GM18520 (cell line): ENCODE data around the gene PPP3CA.
A peak's percentile ranks its signal among the peaks of the same experiment; 100 is the strongest.
"Not testable (repeated sequence)": the region's sequence is repeated elsewhere in the genome, so short reads cannot be mapped to it uniquely, and the experiment has no call there.

Source experiments
- ATAC-seq: cut with Tn5 transposase; IDR thresholded peaks from one replicate; pipeline ENCODE4 v1.9.1; 2021; ENCODE audit not compliant: unreplicated experiment

Gene PPP3CA

DNA sequence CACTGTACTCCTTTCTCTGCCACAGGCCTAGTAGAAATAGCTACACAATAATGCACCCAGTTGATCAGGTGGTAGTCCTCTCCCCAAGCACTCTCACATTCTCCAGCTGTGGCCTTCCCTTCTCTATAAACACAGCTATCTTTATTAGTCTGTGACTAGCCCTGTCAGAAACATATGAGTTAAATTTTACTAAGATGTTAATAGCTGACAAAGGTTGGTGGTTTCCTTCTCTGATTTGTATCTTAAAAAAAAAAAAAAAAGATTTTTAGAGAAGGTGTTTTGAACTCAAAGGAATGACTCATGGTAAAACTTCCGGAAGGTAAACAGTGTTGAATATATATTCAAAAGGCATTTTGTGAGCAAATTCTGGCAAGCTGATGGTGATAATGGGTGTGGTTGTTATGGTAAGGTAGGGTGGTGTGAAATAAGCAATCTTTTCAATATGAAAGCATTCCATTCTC, 327.4 kb downstream of the PPP3CA start:
- peak; percentile 46 for ATAC-seq

- no peak for ATAC-seq
Observed at GRCh38 chr4:101019313-101019712, 328.0 kb downstream of the PPP3CA start.

DNA sequence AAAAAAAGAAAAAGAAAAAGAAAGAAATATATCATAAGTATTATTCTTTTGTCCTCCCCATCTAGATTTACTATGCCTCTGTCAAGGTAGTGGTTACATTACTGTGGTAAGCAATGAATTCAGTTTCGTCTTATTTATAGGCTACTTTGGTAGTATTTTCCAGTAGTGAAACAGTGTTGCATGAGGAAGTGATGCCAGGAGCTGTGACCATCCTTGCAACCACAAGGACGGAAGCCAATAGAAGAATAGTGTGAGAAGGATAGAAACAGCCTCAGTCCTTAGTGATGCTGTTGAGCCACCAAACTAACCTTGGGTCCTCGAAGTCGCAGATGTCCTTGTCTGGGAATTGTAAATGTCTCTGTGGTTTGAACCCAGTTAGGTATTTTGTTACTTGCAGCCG, 328.5 kb downstream of the PPP3CA start:
- ATAC-seq: peak; percentile 28

DNA sequence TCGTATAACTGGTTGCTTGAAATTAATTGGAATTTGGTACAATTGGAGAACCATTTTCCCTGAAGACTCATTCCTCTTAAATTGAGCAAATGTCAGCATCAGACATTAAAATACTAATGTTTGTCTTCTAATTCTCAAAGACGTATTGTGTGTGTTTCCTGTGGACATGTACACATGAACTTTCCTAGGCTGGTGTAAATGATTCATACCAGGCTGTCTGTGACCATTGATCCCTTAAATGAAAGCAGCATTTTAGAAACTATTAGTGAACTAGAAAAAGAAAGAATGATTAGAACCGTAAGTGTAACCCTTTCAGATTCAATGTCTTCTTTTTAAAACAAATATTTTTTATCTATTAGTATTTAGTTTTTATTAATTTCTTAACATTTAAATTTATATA, 332.9 kb downstream of the PPP3CA start:
- peak; percentile 41 for ATAC-seq

- no peak for ATAC-seq
Observed at GRCh38 chr4:101010987-101011386, 336.3 kb downstream of the PPP3CA start.

DNA sequence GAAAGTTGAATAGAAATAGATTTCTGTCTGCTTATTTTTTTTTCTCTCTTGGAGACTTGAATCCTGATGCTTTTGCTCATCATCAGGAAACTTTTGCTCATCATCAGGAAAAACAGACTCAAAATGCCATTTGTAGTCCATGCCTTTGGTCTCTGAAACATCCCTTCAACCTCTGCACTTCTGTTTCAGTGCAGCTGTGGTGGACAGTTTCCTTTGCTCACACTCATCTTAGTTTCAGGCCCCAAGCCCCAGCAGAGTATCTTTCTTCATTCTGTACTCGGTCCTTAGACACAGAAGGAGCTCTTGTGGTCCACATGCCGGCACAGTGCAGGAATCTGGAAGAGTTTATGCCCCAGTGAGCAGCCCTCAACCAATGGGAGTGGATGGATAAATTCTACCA, 337.9 kb downstream of the PPP3CA start:
- no peak for ATAC-seq

GRCh38 chr4:101008503-101008902, 338.8 kb downstream of the PPP3CA start:
- no peak for ATAC-seq

GRCh38 chr4:101005659-101006058, 341.7 kb downstream of the PPP3CA start:
- ATAC-seq: no peak

GRCh38 chr4:101000496-101000895, 346.8 kb downstream of the PPP3CA start:
- no peak for ATAC-seq

GRCh38 chr4:100995671-100996070, 351.7 kb downstream of the PPP3CA start:
- ATAC-seq: no peak

GRCh38 chr4:100995002-100995401, 352.3 kb downstream of the PPP3CA start:
- ATAC-seq: not testable (repeated sequence)

GRCh38 chr4:100991332-100992069, 355.8 kb downstream of the PPP3CA start:
- not testable (repeated sequence) for ATAC-seq

- ATAC-seq: no peak
Observed at GRCh38 chr4:100989401-100989800, 357.9 kb downstream of the PPP3CA start.

- ATAC-seq: no peak
Observed at GRCh38 chr4:100988876-100989275, 358.4 kb downstream of the PPP3CA start.

DNA sequence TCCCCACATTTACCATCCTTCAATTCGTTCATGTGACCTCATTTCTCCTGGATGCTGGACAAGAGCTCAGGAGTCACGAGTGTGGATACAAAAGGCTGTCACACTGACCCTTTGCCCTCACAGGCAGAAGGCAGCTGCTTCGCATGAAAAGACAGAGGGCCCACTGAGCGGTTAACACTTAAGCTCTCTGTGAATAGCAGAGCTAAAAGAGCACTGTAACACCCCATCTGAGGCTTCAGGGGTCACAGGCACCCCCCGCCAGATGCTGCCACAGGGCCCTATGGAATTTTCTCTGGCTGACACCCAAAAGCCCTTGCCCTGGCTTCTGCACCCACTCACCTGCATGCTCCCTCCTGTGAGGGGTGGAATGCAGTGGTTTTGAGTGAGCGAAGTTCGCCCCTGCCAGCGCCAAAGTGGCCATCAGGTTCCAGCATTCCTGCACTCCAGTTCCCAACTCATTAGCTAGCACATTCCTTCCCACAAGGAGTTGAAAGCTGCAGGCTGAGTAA, 360.9 kb downstream of the PPP3CA start:
- no peak for ATAC-seq

- no peak for ATAC-seq
Observed at GRCh38 chr4:100985576-100985975, 361.8 kb downstream of the PPP3CA start.

DNA sequence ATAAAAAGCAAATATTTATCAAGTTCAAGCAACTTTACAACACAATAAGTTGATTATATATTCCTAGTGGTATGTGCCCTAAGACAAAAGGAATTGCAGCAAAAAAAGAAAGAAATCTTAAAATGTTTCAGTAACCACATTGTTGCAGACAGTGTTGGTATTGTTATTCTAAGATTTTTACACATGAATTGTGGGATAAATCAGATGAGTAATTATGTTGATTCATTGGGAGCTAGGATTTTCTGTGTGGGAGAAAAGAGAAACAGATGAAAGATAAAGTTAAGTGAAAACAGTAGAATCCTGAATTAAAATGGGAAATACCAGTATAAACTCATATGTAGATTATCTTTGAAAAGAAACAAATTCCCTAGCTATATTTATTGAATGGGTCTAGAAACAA, 362.4 kb downstream of the PPP3CA start:
- no peak for ATAC-seq

GRCh38 chr4:100983426-100983825, 363.9 kb downstream of the PPP3CA start:
- no peak for ATAC-seq

GRCh38 chr4:100982345-100982744, 365.0 kb downstream of the PPP3CA start:
- no peak for ATAC-seq

- no peak for ATAC-seq
Observed at GRCh38 chr4:100981447-100982204, 365.7 kb downstream of the PPP3CA start.

DNA sequence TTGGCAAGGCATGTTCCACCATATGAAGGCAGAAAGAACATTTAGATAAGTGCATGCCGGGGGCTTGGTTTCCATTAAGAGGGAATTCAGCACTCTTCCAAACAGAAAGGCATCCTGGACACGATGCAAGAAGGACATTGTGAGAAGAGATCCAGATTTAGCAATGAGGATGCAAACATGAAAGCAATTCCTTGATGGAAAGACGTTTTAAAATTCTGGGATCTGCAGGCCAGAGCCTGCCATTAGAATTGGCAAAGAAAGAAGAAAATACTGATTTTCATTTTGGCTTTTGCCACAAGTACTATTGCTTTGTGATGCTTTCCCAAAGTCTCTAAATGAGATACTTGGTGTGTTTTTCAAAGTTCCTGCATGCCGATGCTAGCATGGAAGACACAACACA, 367.6 kb downstream of the PPP3CA start:
- no peak for ATAC-seq

DNA sequence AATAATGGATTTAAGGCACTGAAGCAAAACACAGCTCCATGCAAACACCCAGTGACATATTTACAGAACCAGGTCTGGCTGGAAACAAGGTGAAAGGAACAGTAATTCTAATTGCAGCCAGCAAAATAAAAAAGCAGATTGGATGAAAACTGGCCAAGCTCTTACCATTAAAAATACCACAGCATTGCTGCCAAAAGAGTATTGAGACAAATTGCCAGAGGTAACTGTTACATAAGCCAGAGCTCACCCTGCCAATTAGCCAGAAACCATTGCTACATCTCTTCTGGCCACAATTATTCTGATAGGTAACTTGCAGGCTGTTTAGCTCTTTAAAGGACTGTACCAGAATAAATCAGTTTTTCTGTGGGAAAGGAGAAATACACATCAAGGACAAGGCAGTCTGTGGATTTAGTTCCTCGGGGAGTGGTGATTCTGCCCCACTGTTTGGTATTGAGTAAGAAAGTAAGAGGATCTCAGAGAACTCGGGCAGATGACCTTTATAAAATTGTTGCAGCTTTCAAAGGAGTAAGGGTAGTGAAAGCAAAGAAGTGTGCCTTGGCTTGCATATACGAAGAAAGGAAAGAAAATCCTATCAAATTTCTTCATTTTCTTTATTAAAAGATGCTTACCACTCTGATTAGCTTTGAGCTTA, 369.5 kb downstream of the PPP3CA start:
- ATAC-seq: no peak
